Measurements from ENCODE around the gene LRCH4. TPM values are rescaled to one million over a fixed set of nuclear protein-coding genes. Genes with fewer than 3 reads are reported as not detected.

LRCH4 gene, protein sequence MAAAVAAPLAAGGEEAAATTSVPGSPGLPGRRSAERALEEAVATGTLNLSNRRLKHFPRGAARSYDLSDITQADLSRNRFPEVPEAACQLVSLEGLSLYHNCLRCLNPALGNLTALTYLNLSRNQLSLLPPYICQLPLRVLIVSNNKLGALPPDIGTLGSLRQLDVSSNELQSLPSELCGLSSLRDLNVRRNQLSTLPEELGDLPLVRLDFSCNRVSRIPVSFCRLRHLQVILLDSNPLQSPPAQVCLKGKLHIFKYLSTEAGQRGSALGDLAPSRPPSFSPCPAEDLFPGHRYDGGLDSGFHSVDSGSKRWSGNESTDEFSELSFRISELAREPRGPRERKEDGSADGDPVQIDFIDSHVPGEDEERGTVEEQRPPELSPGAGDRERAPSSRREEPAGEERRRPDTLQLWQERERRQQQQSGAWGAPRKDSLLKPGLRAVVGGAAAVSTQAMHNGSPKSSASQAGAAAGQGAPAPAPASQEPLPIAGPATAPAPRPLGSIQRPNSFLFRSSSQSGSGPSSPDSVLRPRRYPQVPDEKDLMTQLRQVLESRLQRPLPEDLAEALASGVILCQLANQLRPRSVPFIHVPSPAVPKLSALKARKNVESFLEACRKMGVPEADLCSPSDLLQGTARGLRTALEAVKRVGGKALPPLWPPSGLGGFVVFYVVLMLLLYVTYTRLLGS
- total RNA-seq: 10 to 100 TPM; 16.1 to 53.2 (median 50.0) TPM

DNA sequence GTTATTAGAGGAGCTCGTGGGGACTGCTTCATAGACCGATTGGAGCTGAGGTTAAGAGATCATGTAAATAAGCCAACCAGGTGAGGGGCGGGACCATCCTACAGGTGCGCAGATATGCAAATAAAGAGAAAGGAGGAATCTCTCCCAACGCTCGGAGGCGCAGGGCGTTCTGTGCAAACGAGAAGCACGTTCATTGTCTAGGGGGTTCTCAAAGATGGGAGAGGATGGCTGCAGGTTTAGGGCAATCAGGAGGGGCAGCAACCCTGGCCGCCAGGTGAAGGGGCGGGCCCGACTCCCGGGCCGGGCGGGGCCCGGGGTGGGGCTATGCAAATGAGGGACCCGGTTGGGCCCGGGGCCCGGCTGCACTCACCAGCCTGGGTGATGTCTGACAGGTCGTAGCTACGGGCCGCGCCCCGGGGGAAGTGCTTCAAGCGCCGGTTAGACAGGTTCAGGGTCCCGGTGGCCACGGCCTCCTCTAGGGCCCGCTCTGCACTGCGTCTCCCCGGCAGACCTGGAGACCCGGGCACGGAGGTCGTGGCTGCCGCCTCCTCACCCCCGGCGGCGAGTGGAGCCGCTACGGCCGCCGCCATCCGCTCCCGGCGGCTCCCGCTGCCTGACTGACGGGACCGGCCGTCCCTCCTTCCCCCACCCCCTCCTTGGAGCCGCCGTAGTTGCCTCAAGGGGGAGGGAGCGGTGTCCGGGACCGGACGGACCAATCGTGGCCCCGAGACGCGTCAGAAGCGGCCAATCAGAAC, at the start of gene LRCH4:
LRCH4 (minus strand) TSS at position 619 of the 755 bp plus-strand sequence; CDS start at position 590, 29 bp downstream.
- Histone ChIP-seq H3K27me3 (peaks cover 5% of the 10 kb centered on the region), H3K9me3 (no peaks in the 10 kb centered on the region), H3K27ac (peak within 1 kb of the TSS; percentile 88 to 95 (median 94)), H3K4me3 (peak within 1 kb of the TSS; percentile 84 to 95), H3K36me3 (peaks cover 0 to 30% of the 10 kb centered on the region in 2 donors), H3K4me1 (peaks cover 0 to 62% (median 35%) of the 10 kb centered on the region in 3 donors)
- 0 to 1% methylated on average over 8 to 10 of the region's 61 CpGs for WGBS, 2 donors (ENCODE audit: low coverage in 1 of 2)
- TF ChIP-seq POLR2A (IDR thresholded peaks at IDR 0.05): peak; percentile 99
- peak; percentile 99 for TF ChIP-seq POLR2AphosphoS5 (IDR thresholded peaks at IDR 0.05)
- TF ChIP-seq, protein P1, sequence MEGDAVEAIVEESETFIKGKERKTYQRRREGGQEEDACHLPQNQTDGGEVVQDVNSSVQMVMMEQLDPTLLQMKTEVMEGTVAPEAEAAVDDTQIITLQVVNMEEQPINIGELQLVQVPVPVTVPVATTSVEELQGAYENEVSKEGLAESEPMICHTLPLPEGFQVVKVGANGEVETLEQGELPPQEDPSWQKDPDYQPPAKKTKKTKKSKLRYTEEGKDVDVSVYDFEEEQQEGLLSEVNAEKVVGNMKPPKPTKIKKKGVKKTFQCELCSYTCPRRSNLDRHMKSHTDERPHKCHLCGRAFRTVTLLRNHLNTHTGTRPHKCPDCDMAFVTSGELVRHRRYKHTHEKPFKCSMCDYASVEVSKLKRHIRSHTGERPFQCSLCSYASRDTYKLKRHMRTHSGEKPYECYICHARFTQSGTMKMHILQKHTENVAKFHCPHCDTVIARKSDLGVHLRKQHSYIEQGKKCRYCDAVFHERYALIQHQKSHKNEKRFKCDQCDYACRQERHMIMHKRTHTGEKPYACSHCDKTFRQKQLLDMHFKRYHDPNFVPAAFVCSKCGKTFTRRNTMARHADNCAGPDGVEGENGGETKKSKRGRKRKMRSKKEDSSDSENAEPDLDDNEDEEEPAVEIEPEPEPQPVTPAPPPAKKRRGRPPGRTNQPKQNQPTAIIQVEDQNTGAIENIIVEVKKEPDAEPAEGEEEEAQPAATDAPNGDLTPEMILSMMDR (IDR thresholded peaks at IDR 0.05): peak in 2 of 4 experiments; percentile 16 to 42
- TF ChIP-seq EP300 (IDR thresholded peaks at IDR 0.05): no peak
- no peak for ATAC-seq

- no peaks in the 10 kb centered on the region for H3K9me3 ChIP-seq
- peak; percentile 64 for ATAC-seq
- WGBS, 2 donors (ENCODE audit: low coverage in 1 of 2): 0 to 2% methylated on average over 3 to 6 of the region's 72 CpGs
- H3K27ac ChIP-seq: peak overlapping the region in 1 of 4 donors; percentile 34
- no peak for TF ChIP-seq POLR2A (IDR thresholded peaks at IDR 0.05)
- TF ChIP-seq, protein P1 (IDR thresholded peaks at IDR 0.05): peak in 2 of 4 experiments; percentile 46 to 52
- no peaks in the 10 kb centered on the region for H3K36me3 ChIP-seq
- peaks cover 0 to 14% (median 6%) of the 10 kb centered on the region in 3 donors for H3K4me1 ChIP-seq
- peaks cover 79% of the 10 kb centered on the region for H3K27me3 ChIP-seq
- peak overlapping the region; percentile 26 to 54 for H3K4me3 ChIP-seq
Measured at GRCh38 chr7:100632951-100633717, 47.2 kb upstream of the LRCH4 start.

DNA sequence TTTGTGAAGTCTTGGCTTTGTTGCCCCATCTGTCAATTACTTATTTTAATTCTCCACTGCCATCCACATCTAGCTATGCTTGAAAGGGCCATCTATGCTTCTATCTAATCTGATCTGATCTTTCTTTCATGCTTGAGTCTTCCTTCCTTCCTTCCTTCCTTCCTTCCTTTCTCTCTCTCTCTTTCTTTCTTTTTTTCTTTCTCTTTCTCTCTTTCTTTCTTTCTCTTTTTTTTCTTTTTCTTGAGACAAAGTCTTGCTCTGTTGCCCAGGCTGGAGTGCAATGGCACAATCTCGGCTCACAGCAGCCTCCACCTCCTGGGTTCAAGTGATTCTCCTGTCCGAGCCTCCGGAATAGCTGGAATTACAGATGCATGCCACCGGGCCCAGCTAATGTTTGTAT, 44.1 kb upstream of the LRCH4 start:
- no peak for ATAC-seq
- TF ChIP-seq EP300 (IDR thresholded peaks at IDR 0.05): no peak
- no peak for TF ChIP-seq POLR2AphosphoS5 (IDR thresholded peaks at IDR 0.05)
- no peak for TF ChIP-seq POLR2A (IDR thresholded peaks at IDR 0.05)
- TF ChIP-seq, protein P1 (IDR thresholded peaks at IDR 0.05): no peak

DNA sequence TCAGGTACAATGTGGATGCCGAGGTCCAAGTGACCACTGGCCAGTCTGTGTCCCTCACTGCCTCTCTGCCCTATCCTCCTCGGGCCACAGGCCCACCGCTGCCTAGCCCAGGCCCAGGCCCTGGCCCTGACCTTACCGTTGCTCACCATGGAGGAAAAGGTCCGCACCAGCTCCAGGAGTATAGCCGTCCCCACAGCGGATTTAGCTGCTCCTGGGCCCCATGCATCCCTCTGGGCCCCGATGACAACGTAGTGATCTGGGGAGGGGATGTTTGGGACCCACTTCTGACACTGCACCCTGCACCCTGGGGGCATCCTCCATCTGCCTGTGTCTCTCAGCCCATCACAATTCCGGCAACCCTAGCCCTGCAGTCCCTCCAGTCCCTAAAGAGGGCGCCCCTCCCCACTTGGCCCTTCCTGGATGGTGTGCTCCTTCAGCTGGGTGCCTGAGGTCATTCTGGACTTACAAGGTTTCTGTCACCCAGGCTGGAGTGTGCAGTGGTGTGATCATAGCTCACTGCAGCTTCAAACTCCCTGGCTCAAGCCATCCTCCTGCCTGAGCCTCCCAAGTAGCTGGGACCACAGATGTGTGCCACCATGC, 43.3 kb upstream of the LRCH4 start:
- ATAC-seq: no peak

More for the DNA sequence above, 44.1 kb upstream of the LRCH4 start:
- Histone ChIP-seq H3K27ac (no peak overlapping the region), H3K9me3 (no peaks in the 10 kb centered on the region), H3K4me3 (no peak overlapping the region), H3K4me1 (peaks cover 0 to 26% (median 6%) of the 10 kb centered on the region in 3 donors), H3K36me3 (no peaks in the 10 kb centered on the region), H3K27me3 (peaks cover 59% of the 10 kb centered on the region)
- 88 to 92% methylated on average over 2 to 3 of the region's 4 CpGs for WGBS, 2 donors (ENCODE audit: low coverage in 1 of 2)

More for the DNA sequence above, 43.3 kb upstream of the LRCH4 start:
- Histone ChIP-seq H3K9me3 (no peaks in the 10 kb centered on the region), H3K27me3 (peaks cover 50% of the 10 kb centered on the region), H3K27ac (no peak overlapping the region), H3K4me1 (peaks cover 0 to 26% (median 6%) of the 10 kb centered on the region in 3 donors), H3K36me3 (no peaks in the 10 kb centered on the region), H3K4me3 (no peak overlapping the region)
- WGBS, 2 donors (ENCODE audit: low coverage in 1 of 2): 54 to 68% methylated on average over 3 to 4 of the region's 11 CpGs
- TF ChIP-seq, protein P1 (IDR thresholded peaks at IDR 0.05): peak in 1 of 4 experiments; percentile 15
- no peak for TF ChIP-seq EP300 (IDR thresholded peaks at IDR 0.05)
